Psoas muscle (tissue), 8 donors: ENCODE measurements around the gene KLHL5. TPM values are rescaled to one million over a fixed set of nuclear protein-coding genes. Genes with fewer than 3 reads are reported as not detected.

Experiments used
- ATAC-seq, 4 donors: fragments of 200-7000 bp; cut with Tn5 transposase; one replicate each; pipeline ENCODE4 v1.9.1; 2020; ENCODE audit warnings: moderate library complexity in 3 of 4, mild to moderate bottlenecking in 2 of 4
- DNase-seq, 2 donors: peaks; one replicate each; pipeline ENCODE4 v3.0.0-alpha.2; 2020
- H3K27ac ChIP-seq: fragments of 200-600 bp; one replicate; pipeline ENCODE4 v1.8.0; 2022
- H3K27me3 ChIP-seq, 3 donors: fragments of 200-600 bp in 1 of 3; one replicate each; pipeline versions ENCODE4 v1.6.1 to v1.8.0; 2013 to 2022; ENCODE audit warnings: low read length in 2 of 3, mild to moderate bottlenecking in 2 of 3, moderate library complexity in 1 of 3; ENCODE audit not compliant: insufficient read depth in 3 of 3
- H3K36me3 ChIP-seq, 2 donors: fragments of 200-600 bp in 1 of 2; one replicate each; pipeline versions ENCODE4 v1.6.1 to v1.8.0; 2013 to 2022; ENCODE audit warnings: low read depth in 1 of 2, mild to moderate bottlenecking in 1 of 2, moderate library complexity in 1 of 2; ENCODE audit not compliant: insufficient read depth in 1 of 2
- H3K4me1 ChIP-seq: fragments of 200-600 bp; one replicate; pipeline ENCODE4 v1.8.0; 2022
- H3K4me3 ChIP-seq: fragments of 200-600 bp; one replicate; pipeline ENCODE4 v1.8.0; 2022; ENCODE audit warnings: mild to moderate bottlenecking
- H3K9me3 ChIP-seq: fragments of 200-600 bp; one replicate; pipeline ENCODE4 v1.8.0; 2022
- WGBS, 3 donors: extraction: QIAGEN DNeasy Blood & Tissue Kit; methylation state at CpG; one replicate each; pipeline versions ENCODE4 v1.1.6 to v1.1.7; 2013; 5-methylcytosine and 5-hydroxymethylcytosine counted together
- intact Hi-C, 2 donors: fragments of 100-400 bp; cut with DNase I; formaldehyde crosslinking; loops; one replicate each; pipeline versions ENCODE4 v1.11.0 to v1.14.2; 2022
- polyA plus RNA-seq, 3 donors: library from polyadenylated mRNA; stranded (reverse); fragments of 200-250 nt; gene quantifications; one replicate each; pipeline ENCODE4 v1.2.3, GENCODE V29; 2013
- total RNA-seq, 4 donors: library from RNA; stranded (reverse); fragmentation: NEBNext Ultra II Directional in 2 of 4; extraction: Animal tissue kit (Norgen Biotek cat#: 25700) in 2 of 4; gene quantifications; one replicate each; pipeline versions ENCODE4 v1.2.1 to v1.2.4, GENCODE V29; 2021 to 2023
- TF ChIP-seq, protein P1 (sequence below): fragments of 200-600 bp; IDR thresholded peaks from one replicate; pipeline ENCODE4 v1.8.0; 2022; ENCODE audit warnings: antibody characterized with exemption
- donor health status: healthy with polysubstance abuse.
- donor health status: DM: no; HTN: no; CAD: no; lungs with moderate emphysema.
- donor health status: Bipolar disorder and iron deficiency.
- donor health status: healthy.
- donor health status: DM: yes; HTN: yes; CAD: no.
- donor health status: DM: no; HTN: no; CAD: no.
- donor health status: DM: no; HTN: no; CAD: no.
- donor health status: DM: yes; HTN: yes; CAD: no.

Gene KLHL5
- total and polyA plus RNA-seq, 7 donors = 6.7 to 14.9 (median 10.1) TPM

DNA sequence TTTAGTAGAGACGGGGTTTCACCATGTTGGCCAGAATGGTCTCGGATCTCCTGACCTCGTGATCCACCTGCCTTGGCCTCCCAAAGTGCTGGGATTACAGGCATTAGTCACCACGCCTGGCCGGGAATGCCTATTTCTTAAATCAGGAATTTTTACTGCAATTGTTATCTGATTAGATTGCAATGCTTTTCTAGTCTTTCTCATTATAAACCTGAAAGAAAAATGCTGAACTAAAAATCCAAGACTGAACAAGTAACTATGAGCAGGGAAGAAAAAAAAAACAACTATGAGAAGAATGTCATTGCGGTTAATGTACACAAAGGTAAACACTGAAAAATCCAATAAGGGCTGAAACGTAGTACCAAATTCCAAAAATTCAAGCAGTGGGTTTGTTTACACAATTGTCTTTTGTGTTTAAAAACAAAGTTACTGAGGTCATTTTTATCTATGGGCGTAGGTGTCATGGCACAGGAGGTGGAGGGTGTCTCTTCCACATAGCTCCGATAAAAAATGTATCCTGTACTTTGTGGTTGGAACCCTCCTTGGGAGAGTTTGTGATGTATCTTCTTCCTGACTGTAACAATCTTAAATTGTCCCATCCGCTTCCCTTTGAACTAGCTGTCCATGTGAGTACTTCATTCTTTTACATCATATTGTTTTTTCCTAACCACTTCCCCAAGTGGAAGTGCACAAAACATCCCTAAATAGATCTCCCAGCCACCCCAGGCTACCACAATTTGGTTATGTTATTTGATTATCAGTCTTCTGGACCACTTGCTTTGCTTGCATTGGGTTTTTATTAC, 18.8 kb upstream of the KLHL5 start:
- TF ChIP-seq, protein P1, sequence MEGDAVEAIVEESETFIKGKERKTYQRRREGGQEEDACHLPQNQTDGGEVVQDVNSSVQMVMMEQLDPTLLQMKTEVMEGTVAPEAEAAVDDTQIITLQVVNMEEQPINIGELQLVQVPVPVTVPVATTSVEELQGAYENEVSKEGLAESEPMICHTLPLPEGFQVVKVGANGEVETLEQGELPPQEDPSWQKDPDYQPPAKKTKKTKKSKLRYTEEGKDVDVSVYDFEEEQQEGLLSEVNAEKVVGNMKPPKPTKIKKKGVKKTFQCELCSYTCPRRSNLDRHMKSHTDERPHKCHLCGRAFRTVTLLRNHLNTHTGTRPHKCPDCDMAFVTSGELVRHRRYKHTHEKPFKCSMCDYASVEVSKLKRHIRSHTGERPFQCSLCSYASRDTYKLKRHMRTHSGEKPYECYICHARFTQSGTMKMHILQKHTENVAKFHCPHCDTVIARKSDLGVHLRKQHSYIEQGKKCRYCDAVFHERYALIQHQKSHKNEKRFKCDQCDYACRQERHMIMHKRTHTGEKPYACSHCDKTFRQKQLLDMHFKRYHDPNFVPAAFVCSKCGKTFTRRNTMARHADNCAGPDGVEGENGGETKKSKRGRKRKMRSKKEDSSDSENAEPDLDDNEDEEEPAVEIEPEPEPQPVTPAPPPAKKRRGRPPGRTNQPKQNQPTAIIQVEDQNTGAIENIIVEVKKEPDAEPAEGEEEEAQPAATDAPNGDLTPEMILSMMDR = no peak
- ATAC-seq = no peak

DNA sequence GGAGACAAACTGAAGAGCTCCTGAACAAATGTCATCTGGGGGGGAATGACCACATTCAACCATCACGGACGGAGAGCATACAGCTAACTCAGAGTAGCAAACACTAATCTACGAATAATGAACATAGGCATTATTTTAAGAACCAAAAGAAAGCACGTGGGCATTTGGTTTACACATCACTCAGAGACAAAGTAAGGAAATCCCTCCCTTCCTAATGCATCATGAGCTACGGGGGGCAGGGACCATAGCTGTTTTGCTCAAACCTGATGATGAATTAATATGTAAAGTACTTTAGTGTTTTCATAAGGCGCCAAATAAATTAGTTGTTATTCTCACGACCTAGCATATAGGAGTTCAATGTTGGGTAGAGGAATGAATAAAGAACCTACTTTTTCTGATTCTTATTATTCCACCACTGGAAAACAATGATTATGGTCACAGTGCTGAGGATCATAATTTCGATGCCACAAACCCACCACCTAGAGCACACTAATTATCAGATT, 18.1 kb upstream of the KLHL5 start:
- Histone ChIP-seq H3K36me3 (no peaks in the 10 kb centered on the region), H3K4me1 (no peaks in the 10 kb centered on the region), H3K27me3 (no peaks in the 10 kb centered on the region), H3K27ac (peak overlapping the region; percentile 80), H3K4me3 (peak overlapping the region; percentile 84), H3K9me3 (no peaks in the 10 kb centered on the region)
- no peak for DNase-seq
- TF ChIP-seq, protein P1 = no peak
- intact Hi-C loops = loop anchor here in 1 of 2 donors (5.0 kb wide), 1 partner anchor 102 kb away; no protein-coding TSS in a partner anchor
- ATAC-seq = no peak
- 17 to 25% (median 18%) methylated on average over 8 of the region's 8 CpGs for WGBS, 3 donors

More for the DNA sequence above, 18.8 kb upstream of the KLHL5 start:
- Histone ChIP-seq H3K9me3 (no peaks in the 10 kb centered on the region), H3K27ac (peak overlapping the region; percentile 80), H3K27me3 (no peaks in the 10 kb centered on the region), H3K4me1 (no peaks in the 10 kb centered on the region), H3K4me3 (peak overlapping the region; percentile 84), H3K36me3 (no peaks in the 10 kb centered on the region)
- 50 to 60% (median 57%) methylated on average over 10 of the region's 10 CpGs for WGBS, 3 donors
- intact Hi-C loops = loop anchor here in 1 of 2 donors (5.0 kb wide), 1 partner anchor 101 kb away; no protein-coding TSS in a partner anchor
- no peak for DNase-seq

DNA sequence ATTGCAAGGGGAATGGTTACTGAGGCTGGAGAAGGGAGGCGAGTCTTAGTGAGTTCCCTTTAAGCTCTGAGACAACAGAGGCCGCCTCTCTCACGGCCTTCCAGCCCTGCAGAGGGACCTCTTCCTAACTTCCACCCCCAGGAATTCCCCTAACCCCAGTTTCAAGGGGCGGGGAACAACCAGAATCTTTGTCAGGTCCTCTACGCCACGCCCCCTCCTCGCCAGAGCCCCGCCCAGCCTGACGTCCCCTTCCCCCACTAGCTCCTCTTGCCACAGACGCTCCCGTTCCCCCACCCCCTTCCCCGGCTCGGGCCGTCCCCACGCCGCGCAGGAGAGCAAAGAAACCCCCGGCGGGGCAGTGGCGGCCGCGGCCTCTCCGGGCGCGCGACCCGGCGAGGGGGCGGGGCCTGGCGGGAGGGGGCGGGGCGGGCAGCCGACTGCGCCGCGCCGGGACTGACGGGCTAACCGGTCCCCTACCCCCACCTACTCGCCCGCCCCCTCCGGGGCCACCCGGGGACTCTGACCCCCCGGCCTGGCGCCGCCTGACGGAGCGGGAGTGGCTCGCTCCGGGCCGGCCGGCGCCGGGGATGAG, 17.6 kb upstream of the KLHL5 start:
- Histone ChIP-seq H3K4me1 (no peaks in the 10 kb centered on the region), H3K27ac (peak overlapping the region; percentile 80), H3K27me3 (no peaks in the 10 kb centered on the region), H3K9me3 (no peaks in the 10 kb centered on the region), H3K36me3 (no peaks in the 10 kb centered on the region), H3K4me3 (peak overlapping the region; percentile 84)
- peak; percentile 90 to 95 for DNase-seq
- TF ChIP-seq, protein P1 = no peak
- intact Hi-C loops = loop anchor here in 1 of 2 donors (5.0 kb wide), 1 partner anchor 102 kb away; no protein-coding TSS in a partner anchor
- ATAC-seq = peak; percentile 90 to 94 (median 92)
- whole genome bisulfite sequencing, 3 donors = 1 to 2% (median 2%) methylated on average over 12 to 53 of the region's 54 CpGs

DNA sequence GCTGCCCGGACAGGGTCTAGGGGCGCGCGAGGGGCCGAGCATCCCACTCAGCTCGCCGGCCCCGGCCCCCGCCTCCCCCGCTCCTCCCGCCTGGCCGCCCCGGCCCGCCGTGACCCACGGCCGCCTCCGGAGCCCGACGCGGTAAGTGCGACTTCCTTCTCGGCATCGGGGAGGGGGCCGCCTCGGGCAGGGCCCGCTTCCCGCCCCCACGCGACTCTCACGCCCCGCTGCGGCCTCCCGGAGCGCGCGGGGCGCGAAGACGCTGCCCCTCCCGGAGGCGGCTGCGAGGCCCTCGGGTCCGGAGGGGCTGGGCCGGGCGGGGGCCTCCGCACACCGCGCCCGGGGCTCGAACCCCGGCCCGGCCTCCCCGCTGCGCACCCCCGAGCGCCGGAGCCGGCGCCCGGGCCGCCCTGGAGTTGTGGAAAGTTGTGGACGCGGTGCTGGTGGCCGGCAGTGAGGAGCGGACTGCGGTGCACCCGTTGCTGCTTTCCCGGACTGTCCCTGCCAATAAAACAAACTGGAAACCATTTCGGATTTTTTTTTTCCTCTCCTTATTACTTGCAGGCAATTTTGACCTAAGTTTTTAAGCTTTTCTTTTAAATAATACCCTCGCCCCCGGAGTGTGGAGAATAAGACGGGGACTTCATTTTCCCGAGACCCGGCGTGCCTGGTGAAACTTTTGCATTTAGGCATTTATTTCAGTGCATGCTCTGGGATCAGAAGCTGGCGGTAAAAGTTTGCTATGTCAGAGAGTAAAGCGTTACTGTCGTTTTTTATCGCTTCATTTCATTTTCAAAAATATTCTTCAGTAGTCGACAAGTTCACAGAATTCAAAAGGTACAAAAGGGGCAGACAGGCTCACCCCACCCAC, 16.8 kb upstream of the KLHL5 start:
- Histone ChIP-seq H3K27me3 (no peaks in the 10 kb centered on the region), H3K4me1 (no peaks in the 10 kb centered on the region), H3K4me3 (peak overlapping the region; percentile 84), H3K27ac (peak overlapping the region; percentile 80), H3K9me3 (no peaks in the 10 kb centered on the region), H3K36me3 (no peaks in the 10 kb centered on the region)
- DNase-seq (peak; percentile 46 to 52), ATAC-seq (peak in 1 of 4 donors; percentile 35)
- TF ChIP-seq, protein P1 = no peak
- intact Hi-C loops = loop anchor here in 1 of 2 donors (5.0 kb wide), 1 partner anchor 103 kb away; no protein-coding TSS in a partner anchor
- 1 to 2% (median 1%) methylated on average over 44 to 82 of the region's 82 CpGs for whole genome bisulfite sequencing, 3 donors
